HG03135 (cell line): ENCODE results near the gene GRID1.
"Not testable (repeated sequence)": the region's sequence is repeated elsewhere in the genome, so short reads cannot be mapped to it uniquely, and the experiment has no call there.

Experiments
- ATAC-seq: cut with Tn5 transposase; IDR thresholded peaks from one replicate; pipeline ENCODE4 v1.9.1; 2021; ENCODE audit warnings: mild to moderate bottlenecking, moderate library complexity; ENCODE audit not compliant: unreplicated experiment

GRID1 gene

DNA sequence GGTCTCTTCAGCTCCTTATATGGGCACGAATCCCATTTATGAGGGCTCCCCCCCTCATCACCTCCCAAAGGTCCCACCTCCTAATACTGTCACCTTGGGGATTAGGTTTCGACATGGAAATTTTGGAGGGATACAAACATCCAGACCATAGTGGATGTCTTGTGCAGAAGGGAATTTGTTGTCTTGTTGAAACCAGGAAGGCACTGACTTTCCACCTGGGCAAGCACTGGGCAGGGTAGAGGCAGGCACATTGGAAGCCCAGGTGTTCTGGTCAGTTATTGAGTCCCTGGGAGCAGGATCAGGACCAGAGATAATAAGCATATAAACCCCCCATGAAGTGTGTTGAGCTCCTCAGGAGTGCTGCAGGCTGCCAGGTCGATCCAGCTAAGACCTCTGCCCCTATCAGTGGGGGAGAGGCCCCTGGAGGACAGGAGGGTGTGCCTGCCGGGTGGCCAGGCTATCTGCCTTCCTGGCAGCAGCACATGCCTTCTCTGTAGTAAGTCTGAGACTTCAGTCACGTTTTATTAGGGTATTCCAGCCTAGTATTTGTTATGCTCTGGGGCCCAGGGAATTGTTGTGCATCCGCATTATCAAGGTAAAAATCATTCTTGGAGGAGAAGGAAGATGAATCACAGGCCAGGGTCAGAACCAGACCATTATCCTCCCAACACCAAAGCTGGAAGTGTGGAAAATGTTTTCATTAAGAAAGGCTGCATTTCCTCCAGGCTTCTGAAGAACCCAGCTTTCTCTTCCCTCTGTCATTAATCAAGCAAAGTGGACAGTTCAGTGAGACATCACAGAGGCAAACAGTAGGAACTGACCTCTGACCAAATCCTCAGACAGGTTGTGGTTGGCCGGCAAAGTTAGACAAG, 503.1 kb downstream of the GRID1 start:
- no peak for ATAC-seq

- ATAC-seq: no peak
Observed at GRCh38 chr10:85862771-85863170, 503.8 kb downstream of the GRID1 start.

- ATAC-seq: no peak
Observed at GRCh38 chr10:85861513-85862197, 504.9 kb downstream of the GRID1 start.

- ATAC-seq: no peak
Observed at GRCh38 chr10:85859859-85860258, 506.7 kb downstream of the GRID1 start.

GRCh38 chr10:85858776-85859515, 507.6 kb downstream of the GRID1 start:
- no peak for ATAC-seq

- ATAC-seq: no peak
Observed at GRCh38 chr10:85857791-85858190, 508.8 kb downstream of the GRID1 start.

- ATAC-seq: no peak
Observed at GRCh38 chr10:85857305-85857704, 509.3 kb downstream of the GRID1 start.

GRCh38 chr10:85851934-85852333, 514.7 kb downstream of the GRID1 start:
- no peak for ATAC-seq

- no peak for ATAC-seq
Observed at GRCh38 chr10:85851325-85851724, 515.3 kb downstream of the GRID1 start.

DNA sequence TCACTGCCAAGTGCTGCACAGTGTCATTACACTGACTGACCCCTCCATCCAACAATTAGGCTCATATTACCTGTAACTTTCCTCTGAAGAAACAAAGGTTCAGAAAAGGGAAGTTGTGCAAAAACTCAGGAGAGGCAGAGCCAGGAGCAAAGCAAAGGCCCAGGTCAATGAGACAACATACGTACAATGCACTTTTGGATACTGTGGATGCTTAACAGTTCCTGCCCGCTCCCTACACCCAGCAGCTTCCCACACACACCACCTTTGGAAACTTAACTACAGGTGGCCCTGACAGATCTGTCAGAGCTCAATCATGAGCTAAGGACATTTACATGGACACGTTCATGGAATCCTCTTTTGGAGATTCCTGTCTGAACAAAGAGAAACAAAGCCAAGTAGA, 515.9 kb downstream of the GRID1 start:
- ATAC-seq: no peak

- no peak for ATAC-seq
Observed at GRCh38 chr10:85849315-85849714, 517.3 kb downstream of the GRID1 start.

DNA sequence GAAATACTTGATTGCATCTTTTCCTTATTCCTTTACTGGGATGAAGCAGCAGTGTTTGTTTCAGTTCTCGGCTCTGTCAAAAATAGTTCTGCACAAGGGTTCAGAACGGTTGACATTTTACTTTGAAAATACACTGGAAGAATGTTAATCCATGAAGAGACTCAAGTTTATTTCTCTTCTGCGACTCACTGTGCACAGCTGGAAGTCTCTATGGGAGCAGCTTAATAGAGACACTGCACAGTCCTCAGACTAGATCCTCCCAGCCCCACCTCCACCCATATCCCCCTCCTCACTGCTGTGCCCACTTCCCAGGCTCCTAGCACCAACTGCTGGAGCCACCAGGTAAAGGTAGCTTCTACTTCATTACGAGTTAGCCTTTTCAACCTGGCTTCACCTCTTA, 517.8 kb downstream of the GRID1 start:
- ATAC-seq: no peak

DNA sequence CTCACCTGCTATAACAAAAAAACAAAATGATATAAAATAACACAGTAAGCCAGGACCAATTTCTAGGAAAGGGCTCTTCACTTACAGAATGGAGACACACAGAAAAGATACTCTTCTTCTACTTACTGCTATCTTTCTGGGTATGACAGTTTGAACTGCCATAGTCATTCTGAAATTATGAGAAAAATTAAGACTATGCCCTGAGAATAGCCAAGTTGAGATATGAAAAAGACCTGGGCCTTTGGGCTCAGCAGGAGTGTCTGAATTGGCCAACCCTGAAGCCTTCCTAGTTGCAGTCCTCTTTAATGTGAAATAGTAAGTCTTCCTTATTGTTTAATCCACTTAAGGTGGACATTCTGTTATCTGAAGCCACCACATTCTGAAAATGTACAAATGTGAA, 519.5 kb downstream of the GRID1 start:
- ATAC-seq: no peak

DNA sequence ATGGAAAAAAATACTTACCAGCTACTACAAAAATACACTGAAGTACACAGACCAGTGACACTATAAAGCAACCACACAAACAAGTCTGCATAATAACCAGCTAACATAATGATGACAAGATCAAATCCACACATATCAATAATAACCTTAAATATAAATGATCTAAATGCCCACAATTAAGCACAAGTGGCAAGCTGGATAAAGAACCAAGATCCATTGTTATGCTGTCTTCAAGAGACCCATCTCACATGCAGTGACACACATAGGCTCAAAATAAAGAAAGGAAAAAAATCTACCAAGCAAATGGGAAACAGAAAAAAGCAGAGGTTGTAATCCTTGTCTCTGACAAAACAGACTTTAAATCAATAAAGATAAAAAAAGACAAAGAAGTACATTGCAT, 527.9 kb downstream of the GRID1 start:
- ATAC-seq: not testable (repeated sequence)

- no peak for ATAC-seq
Observed at GRCh38 chr10:85832988-85833387, 533.6 kb downstream of the GRID1 start.

DNA sequence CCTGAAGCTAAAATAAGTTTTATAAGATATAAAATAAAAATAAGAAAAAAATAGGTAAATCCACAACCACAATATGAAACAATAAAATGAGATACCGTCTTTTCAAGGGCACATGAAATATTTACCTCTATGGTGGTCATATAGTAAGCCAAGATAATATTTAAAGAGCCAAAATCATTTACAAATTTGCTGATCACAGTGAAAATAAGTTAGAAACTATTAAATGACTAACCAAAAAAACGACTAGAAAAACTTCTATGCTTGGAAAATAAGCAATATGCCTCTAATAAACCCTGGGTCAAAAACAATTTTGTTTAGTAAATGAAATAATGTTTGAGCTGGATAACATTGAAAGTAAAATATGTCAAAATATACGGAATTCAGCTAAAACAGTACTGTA, 535.2 kb downstream of the GRID1 start:
- no peak for ATAC-seq

GRCh38 chr10:85826377-85826776, 540.2 kb downstream of the GRID1 start:
- ATAC-seq: no peak

GRCh38 chr10:85811405-85811804, 555.2 kb downstream of the GRID1 start:
- no peak for ATAC-seq

GRCh38 chr10:85810674-85811073, 555.9 kb downstream of the GRID1 start:
- ATAC-seq: no peak

- no peak for ATAC-seq
Observed at GRCh38 chr10:85795460-85795859, 571.1 kb downstream of the GRID1 start.

- no peak for ATAC-seq
Observed at GRCh38 chr10:85794553-85794952, 572.0 kb downstream of the GRID1 start.

GRCh38 chr10:85792533-85792858, 574.1 kb downstream of the GRID1 start:
- ATAC-seq: no peak
